Measurements from ENCODE around the gene ERVK3-1.
"Not testable (repeated sequence)": the region's sequence is repeated elsewhere in the genome, so short reads cannot be mapped to it uniquely, and the experiment has no call there.

Gene ERVK3-1

GRCh38 chr19:58346961-58347929, 42.1 kb downstream of the ERVK3-1 start:
- DNase-seq, result peak; percentile 75

- not testable (repeated sequence) for DNase-seq
These were observed 42.9 kb downstream of the ERVK3-1 start for GRCh38 chr19:58348080-58348479.

- no peak for DNase-seq
These were observed 44.4 kb downstream of the ERVK3-1 start for GRCh38 chr19:58349590-58349989.

GRCh38 chr19:58350001-58350861, 45.1 kb downstream of the ERVK3-1 start:
- DNase-seq, result no peak

GRCh38 chr19:58350871-58351557, 45.8 kb downstream of the ERVK3-1 start:
- no peak for DNase-seq

DNA sequence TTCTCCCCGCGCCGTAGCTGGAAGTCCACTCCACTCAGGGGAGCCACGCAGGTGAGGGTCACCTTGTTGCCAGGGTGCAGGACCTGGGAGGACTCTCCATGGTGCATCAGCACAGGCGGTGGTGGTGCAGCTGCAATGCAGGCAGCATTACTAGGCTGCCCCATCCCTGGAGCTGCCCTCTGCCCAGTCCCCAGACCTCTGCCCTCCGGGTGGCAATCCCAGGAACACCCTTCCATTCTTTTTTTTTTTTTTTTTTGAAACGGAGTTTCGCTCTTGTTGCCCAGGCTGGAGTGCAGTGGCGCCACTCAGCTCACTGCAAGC, 46.3 kb downstream of the ERVK3-1 start:
- no peak for DNase-seq

DNA sequence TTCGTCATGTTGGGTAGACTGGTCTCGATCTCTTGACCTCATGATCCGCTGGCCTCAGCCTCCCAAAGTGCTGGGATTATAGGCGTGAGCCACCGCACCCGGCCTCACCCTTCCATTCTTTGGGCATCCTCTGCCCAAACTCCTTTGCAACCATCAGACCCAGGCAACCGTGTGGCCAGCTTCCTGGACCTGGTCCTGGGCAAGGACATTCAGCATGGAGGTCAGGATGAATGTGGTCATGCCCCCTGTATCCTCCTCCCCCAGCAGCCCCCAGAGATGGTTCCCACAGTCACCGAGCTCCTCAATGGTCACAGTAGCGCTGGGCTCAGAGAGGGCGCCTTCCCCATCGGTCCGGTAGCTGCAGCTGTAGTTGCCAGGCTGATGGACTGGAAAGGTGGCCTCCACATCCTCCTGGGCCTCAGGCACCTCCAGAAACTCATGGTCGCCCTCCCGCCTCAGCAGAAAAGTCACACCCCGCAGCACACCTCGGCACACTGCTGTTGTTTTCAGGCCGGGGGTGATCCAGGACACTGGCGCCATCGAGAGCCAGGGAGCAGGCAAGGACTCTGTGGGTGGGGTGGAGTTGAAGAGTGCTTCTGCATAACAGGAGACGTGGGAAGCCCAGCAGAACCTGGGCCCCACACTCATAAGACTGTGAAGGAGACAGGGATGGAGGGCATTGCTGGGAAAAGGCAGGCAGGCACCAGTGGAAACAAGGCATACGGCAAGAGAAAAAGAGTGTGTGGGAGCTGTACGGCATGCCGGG, 47.0 kb downstream of the ERVK3-1 start:
- no peak for DNase-seq

DNA sequence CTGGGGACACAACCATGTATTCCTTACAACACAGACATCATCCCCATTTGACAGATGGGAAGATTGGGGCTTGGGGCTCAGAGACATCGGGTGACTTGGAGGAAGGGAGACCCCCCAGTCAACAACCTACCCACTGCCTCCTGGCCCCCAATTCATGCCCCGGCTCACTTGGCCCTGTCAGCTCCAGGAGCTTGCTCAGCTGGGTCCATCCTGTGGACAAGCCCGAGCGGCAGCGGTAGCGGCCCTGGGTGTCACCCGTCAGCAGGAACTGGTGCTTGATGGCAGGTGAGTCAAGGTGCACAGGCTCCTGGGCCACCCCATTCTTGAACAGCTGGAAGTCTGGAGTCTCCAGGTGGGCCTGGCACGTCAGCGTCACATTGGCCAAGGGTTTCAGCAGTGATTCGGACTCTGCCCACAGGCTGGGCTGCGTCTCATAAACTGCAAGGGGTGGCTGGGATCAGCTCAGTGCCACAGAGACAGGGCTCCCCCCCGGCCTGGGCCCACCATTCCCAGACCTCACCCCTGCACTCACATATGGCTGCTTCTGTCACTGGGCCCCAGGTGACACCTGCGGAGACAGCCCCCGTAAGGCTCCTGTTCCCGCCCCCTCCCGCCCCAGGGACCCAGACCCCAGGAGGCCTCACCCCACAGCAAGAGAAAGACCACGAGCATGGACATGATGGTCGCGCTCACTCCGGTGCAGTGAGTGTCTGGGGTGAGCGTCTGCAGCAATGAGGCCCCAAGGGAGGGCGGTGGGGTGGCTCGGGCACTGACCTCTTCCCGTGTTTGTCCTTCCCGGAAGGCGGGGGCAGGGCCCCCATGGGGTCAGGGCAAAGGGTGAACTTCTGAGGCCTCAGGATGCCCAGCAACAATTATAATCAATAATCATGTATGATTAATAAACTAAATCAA, 47.8 kb downstream of the ERVK3-1 start, which contains the start of gene A1BG:
Gene A1BG (minus strand): TSS at position 733 of the 912 bp plus-strand sequence. CDS start 55 bp downstream, at position 678.
- no peak for DNase-seq

DNA sequence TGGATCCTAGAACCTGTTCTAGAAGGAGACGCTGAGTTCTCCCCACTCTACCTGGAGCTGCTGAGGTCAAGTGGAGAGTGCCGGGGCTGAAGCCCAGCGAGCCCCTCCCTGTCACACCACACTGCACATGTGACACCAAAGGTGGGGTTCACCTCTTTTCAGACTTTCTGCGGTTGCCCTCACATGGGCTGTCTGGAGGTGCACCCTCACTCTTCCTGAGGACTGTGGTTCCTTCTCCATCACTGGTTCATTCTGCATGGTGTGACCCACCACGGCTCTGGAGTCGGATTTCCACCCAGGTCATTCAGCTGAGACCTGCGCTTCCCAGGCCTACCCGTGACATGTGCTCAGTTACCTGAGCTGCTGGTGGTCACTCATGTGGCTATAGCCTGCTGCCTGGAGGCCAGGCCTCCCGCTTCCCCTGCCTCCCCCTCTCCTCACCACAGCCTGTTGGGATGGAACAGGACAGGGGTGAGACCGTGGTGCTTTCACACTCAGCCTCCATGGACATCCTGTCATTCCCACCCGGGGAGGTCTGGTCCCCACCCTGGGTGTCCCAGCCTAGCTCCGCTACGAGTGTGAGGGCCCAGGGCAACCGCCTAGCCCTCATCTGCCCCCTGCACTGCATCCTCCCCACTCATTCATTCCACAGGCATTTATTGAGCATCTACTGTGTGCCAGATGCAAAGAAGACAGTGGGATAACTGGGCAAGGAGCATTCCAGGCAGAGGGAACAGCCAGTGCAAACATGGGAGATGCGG, 48.7 kb downstream of the ERVK3-1 start:
- no peak for DNase-seq

DNA sequence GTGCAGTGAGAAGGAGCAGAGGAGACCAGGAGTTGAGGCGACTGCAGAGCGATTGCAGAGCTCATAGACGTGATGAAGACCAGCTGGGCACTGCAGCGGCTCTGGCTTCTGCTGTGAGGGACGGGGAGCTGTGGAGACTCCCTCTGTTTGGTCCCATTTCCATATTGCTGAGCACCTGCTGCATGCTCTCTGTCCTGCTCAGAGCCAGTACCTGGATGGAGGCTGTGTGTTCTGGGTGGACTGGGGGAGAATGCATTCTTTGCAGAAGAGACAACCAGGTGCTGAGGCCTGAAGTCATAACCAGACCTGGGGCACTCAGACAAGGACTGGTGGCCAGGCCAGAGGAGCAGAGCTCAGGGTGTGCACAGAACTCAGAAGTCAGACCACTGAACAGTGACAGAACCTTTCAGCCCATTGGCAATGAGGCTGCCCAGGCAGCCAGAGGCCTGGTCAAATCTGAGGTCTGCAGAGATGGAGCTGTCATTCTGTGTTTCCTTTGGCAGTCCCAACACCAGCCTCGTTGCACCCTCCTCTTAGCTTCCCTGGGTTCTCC, 49.4 kb downstream of the ERVK3-1 start:
- DNase-seq, result no peak

DNA sequence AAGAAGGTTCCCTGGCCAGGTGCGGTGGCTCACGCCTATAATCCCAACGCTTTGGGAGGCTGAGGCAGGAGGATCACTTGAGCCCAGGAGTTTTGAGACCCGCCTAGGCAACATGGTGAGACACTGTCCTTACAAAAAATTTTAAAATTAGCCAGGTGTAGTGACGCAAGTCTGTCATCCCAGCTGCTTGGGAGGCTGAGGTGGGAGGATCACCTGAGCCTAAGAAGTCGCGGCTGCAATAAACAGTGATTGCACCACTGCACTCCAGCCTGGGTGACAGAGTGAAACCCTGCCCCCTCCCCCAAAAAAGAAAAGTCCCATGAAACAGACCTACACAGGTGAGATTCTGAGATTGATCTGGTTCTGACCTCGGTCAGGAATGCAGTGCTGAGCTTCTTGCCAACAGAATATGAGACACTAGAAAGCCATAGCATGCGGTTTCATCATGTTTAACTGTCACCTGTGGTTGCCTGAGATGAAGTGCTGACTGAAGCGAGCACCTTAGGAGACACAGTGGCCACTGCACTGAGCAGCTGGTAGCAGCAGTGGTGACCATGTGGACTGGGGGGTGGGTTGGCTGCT, 50.1 kb downstream of the ERVK3-1 start:
- DNase-seq, result no peak

DNA sequence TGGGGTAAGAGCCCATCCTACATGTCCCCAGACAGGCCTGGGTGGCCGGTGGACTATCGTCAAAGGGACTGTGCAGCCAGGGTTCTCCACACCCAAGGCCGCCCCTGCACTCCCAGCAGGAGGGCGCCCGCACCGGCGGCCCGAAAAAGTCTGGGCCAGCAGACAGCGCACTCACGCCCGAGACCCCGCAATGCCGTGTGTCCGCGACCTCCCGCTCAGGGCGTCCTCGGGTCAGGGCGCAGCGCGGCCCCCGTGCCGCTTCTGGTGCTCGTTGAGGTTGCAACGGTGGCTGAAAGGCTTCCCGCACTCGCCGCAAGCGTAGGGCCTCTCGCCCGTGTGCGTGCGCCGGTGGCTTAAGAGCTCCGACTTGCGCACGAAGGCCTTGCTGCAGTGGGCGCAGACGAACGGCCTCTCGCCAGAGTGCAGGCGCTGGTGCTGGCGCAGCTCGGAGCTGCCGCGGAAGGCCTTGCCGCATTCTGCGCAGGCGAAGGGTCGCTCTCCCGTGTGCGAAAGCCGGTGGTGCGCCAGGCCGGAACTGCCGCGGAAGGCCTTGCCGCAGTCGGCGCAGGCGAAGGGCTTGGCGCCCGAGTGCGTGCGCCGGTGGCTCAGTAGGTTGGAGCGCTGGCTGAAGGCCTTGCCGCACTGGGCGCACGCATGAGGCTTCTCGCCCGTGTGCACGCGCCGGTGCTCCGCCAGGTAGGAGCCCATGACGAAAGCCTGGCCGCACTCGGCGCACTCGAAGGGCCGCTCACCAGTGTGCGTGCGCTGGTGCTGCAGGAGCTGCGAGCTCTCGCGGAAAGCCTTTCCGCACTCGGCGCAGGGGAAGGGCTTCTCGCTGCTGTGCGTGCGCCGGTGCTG, 51.0 kb downstream of the ERVK3-1 start:
- peak; percentile 33 for DNase-seq

DNA sequence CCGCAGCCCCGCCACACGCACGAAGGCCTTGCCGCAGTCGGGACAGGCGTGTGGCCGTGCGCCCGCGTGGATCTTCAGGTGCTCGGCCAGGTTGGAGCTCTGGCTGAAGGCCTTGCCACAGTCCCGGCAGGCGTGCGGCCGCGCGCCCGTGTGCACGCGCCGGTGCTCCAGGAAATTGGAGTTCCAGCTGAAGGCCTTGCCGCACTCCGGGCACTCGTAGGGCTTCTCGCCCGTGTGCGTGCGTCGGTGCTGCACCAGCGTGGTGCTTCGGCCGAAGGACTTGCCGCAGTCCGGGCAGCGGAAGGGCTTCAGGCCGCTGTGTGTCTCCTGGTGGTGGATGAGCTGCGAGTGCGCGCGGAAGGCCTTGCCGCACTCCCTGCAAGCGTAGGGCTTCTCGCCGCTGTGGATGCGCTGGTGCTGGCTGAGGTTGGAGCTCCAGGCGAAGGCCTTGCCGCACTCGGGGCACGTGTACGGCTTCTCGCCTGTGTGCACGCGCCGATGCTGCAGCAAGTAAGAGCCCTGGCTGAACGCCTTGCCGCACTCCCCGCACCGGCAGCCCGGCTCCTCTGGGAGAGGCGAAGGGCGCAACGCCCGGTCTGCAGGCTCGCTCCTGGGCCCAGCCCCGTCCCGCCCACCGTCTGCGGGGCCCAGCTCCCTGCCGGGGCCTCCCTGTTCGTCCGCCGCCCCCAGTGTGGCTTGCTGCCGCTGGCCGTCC, 51.7 kb downstream of the ERVK3-1 start:
- peak; percentile 24 for DNase-seq

DNA sequence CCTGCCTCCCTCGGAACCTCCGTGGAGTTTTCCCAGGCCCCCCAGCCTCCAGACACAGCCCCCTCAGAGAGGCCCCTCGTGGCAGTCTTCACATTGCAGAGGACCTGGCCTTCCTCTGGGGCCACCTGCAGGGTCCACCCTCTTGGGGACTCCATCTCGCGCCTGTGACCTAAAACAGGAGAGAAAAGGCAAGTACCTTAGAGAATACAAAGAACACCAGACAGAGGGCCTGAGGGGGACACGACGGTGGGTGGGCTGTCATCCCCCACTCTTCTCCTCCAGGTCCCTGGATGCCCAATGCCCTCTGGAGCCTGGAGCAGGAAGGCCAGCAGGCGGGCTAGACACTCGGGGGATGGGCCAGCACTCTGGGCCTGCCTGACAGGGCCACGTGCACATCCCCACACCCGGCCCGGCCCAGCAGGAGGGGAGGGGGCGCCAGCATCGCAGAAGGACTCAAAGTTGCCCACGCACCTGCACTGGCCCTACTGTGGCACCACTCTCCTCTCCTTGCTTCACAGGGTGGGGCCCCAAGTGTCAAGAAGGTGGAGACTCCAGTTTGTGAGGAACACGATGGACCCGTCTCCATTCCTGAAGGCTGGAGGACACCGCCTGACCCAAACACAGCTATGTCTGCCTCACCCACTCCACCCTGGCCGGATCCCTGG, 52.4 kb downstream of the ERVK3-1 start:
- no peak for DNase-seq

GRCh38 chr19:58361900-58362271, 56.7 kb downstream of the ERVK3-1 start:
- peak; percentile 53 for DNase-seq

- peak; percentile 96 for DNase-seq
These were observed 57.3 kb downstream of the ERVK3-1 start, which contains the start of gene ZNF497 for GRCh38 chr19:58362272-58362994. Gene ZNF497 (minus strand): TSS chr19:58362751. CDS start chr19:58357635, 5,116 bp downstream.

All from fibroblast of skin of abdomen (primary cell).